GM23248 (cell line): ENCODE results near the gene KCNK15.

ENCODE experiments used
- EZH2 ChIP-seq: fragments of 200-600 bp; sonication (generic); IDR thresholded peaks from 2 replicates; pipeline ENCODE4 v1.6.1; 2018; ENCODE audit warnings: antibody characterized with exemption, mild to moderate bottlenecking; ENCODE audit not compliant: insufficient read depth, poor library complexity, severe bottlenecking
- EZH2phosphoT487 ChIP-seq: fragments of 200-600 bp; sonication (generic); IDR thresholded peaks from 2 replicates; pipeline ENCODE4 v1.6.1; 2018; ENCODE audit warnings: antibody characterized with exemption, moderate library complexity, mild to moderate bottlenecking, low read depth; ENCODE audit not compliant: insufficient read depth

- TF ChIP-seq EZH2 (no peak), EZH2phosphoT487 (no peak)
Observed at GRCh38 chr20:44745598-44746366, at the start of gene KCNK15.
